Measurements from ENCODE around the gene PDE4D. TPM values are rescaled to one million over a fixed set of nuclear protein-coding genes. Genes with fewer than 3 reads are reported as not detected.
"Not testable (repeated sequence)": the region's sequence is repeated elsewhere in the genome, so short reads cannot be mapped to it uniquely, and the experiment has no call there.

PDE4D gene
- total RNA-seq, 1 donor from 2014 or later: 2.3 TPM

GRCh38 chr5:59577485-59577884 is 316.0 kb downstream of the PDE4D start:
- no peak for DNase-seq (ENCODE audit: low spot score)
- no peak for TF ChIP-seq EZH2 (IDR thresholded peaks at IDR 0.05)
- no peak for TF ChIP-seq CTCF (IDR thresholded peaks at IDR 0.05)
- no peak for TF ChIP-seq EZH2phosphoT487 (IDR thresholded peaks at IDR 0.05)

DNA sequence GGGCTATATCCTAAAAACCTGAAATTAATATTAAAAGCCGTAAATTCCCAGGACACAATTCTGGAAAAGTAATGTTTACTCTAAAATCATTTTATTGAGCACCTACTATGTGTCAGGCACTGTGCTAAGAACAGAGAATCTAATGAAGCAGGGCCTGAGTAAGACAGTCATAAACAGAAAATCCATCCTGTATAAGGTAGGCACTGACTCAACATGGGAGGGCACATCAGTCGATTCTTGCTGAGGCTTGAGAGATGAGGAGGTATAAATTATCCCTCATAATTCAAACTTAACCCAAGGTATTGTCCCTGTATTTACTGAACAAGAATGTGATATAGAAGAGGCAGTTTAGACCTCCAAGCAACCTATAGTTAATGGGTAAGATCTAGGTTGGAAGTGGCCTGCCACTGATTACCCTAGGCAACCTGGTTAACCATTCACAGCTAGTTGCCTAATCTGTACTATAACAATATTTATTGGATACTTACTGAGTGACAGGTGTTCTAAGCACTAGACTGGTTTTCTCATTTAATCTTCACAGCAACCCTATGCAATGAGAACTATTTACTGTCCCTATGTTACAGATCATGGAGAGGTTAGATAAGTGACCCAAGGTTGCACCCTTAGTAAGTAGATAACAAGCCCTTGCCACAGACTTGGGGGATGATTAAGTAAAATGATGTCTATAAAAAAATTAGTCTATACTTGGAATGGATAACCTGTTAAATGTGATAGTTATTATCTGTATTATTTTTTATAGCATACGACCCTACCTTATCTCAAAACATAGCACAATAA is 317.7 kb downstream of the PDE4D start:
- Histone ChIP-seq H3K9me3 (ENCODE audit: low read depth) (no peaks in the 10 kb centered on the region), H3K36me3 (no peaks in the 10 kb centered on the region), H3K9ac (no peak overlapping the region), H2AFZ (replicated peaks) (no peak overlapping the region), H3K27ac (no peak overlapping the region), H3K79me2 (ENCODE audit: low read depth) (no peaks in the 10 kb centered on the region), H3K4me3 (no peak overlapping the region), H4K20me1 (ENCODE audit: low read depth) (no peaks in the 10 kb centered on the region), H3K4me2 (no peak overlapping the region), H3F3A (ENCODE audit: low read depth) (no peaks in the 10 kb centered on the region), H3K27me3 (no peaks in the 10 kb centered on the region), H3K4me1 (peaks cover 20% of the 10 kb centered on the region)
- Mint-ChIP-seq H3K9me3 (peaks cover 6% of the 10 kb centered on the region), H3K27ac (no peak overlapping the region), H3K4me1 (peaks cover 41% of the 10 kb centered on the region), H3K36me3 (peaks cover 5% of the 10 kb centered on the region), H3K27me3 (ENCODE audit: insufficient read depth, low read depth) (peaks cover 2% of the 10 kb centered on the region), H3K4me3 (no peak overlapping the region)
- DNase-seq (ENCODE audit: low spot score): no peak
- TF ChIP-seq EZH2phosphoT487 (IDR thresholded peaks at IDR 0.05): no peak
- TF ChIP-seq EZH2 (IDR thresholded peaks at IDR 0.05): no peak
- TF ChIP-seq CTCF (IDR thresholded peaks at IDR 0.05): no peak

More at GRCh38 chr5:59577485-59577884, 316.0 kb downstream of the PDE4D start:
- H3K4me1 ChIP-seq: peaks cover 20% of the 10 kb centered on the region
- Mint-ChIP-seq H3K9me3 (peaks cover 6% of the 10 kb centered on the region), H3K27ac (peak overlapping the region; percentile 18), H3K27me3 (ENCODE audit: insufficient read depth, low read depth) (peaks cover 2% of the 10 kb centered on the region), H3K4me1 (peaks cover 45% of the 10 kb centered on the region), H3K36me3 (peaks cover 5% of the 10 kb centered on the region), H3K4me3 (no peak overlapping the region)
- no peak overlapping the region for H3K9ac ChIP-seq
- H4K20me1 ChIP-seq (ENCODE audit: low read depth): no peaks in the 10 kb centered on the region
- no peaks in the 10 kb centered on the region for H3F3A ChIP-seq (ENCODE audit: low read depth)
- H3K36me3 ChIP-seq: no peaks in the 10 kb centered on the region
- H3K9me3 ChIP-seq (ENCODE audit: low read depth): no peaks in the 10 kb centered on the region
- H3K4me2 ChIP-seq: no peak overlapping the region
- H3K79me2 ChIP-seq (ENCODE audit: low read depth): no peaks in the 10 kb centered on the region
- no peak overlapping the region for H3K4me3 ChIP-seq
- H2AFZ ChIP-seq (replicated peaks): no peak overlapping the region
- no peak overlapping the region for H3K27ac ChIP-seq
- H3K27me3 ChIP-seq: no peaks in the 10 kb centered on the region

DNA sequence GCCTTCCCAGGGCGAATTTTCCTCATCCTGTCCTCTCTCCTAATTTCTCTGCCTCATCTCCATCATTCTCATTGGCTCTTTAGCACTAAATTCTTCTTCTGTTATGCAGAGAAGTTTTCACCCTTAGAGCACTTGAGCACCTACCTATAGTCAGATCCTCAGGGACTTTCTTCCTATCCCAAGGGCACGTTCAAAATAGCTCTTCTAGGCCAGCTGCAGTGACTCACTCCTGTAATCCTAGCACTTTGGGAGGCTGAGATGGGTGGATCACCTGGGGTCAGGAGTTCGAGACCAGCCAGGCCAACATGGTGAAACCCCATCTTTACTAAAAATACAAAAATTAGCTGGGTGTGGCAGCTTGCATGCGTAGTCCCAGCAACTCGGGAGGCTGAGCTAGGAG is 320.0 kb downstream of the PDE4D start:
- not testable (repeated sequence) for DNase-seq (ENCODE audit: low spot score); H3K4me3 Mint-ChIP-seq; H3K27ac Mint-ChIP-seq; H3K9me3 ChIP-seq (ENCODE audit: low read depth); H3K4me2 ChIP-seq; H3K9ac ChIP-seq; H3K4me3 ChIP-seq; H3F3A ChIP-seq (ENCODE audit: low read depth); H3K27me3 Mint-ChIP-seq (ENCODE audit: insufficient read depth, low read depth); H3K36me3 Mint-ChIP-seq; H3K79me2 ChIP-seq (ENCODE audit: low read depth); H3K27me3 ChIP-seq; H3K36me3 ChIP-seq; H3K9me3 Mint-ChIP-seq; H3K27ac ChIP-seq; H2AFZ ChIP-seq (replicated peaks); H4K20me1 ChIP-seq (ENCODE audit: low read depth)
- H3K4me1 ChIP-seq: peaks cover 27% of the 10 kb centered on the region
- H3K4me1 Mint-ChIP-seq: peaks cover 37% of the 10 kb centered on the region

- H3K4me1 ChIP-seq: peaks cover 22% of the 10 kb centered on the region
- no peak overlapping the region for H3K4me3 ChIP-seq
- peaks cover 2% of the 10 kb centered on the region for H3K27me3 Mint-ChIP-seq (ENCODE audit: insufficient read depth, low read depth)
- H3K4me2 ChIP-seq: no peak overlapping the region
- H3K9me3 ChIP-seq (ENCODE audit: low read depth): no peaks in the 10 kb centered on the region
- no peak overlapping the region for H3K27ac Mint-ChIP-seq
- H3K4me3 Mint-ChIP-seq: no peak overlapping the region
- H3K4me1 Mint-ChIP-seq: peaks cover 25% of the 10 kb centered on the region
- no peak overlapping the region for H3K27ac ChIP-seq
- no peak overlapping the region for H3K9ac ChIP-seq
- H4K20me1 ChIP-seq (ENCODE audit: low read depth): no peaks in the 10 kb centered on the region
- no peaks in the 10 kb centered on the region for H3K79me2 ChIP-seq (ENCODE audit: low read depth)
- H3F3A ChIP-seq (ENCODE audit: low read depth): peaks cover 7% of the 10 kb centered on the region
- H3K27me3 ChIP-seq: no peaks in the 10 kb centered on the region
- no peaks in the 10 kb centered on the region for H3K36me3 ChIP-seq
- peaks cover 8% of the 10 kb centered on the region for H3K36me3 Mint-ChIP-seq
- TF ChIP-seq EZH2 (IDR thresholded peaks at IDR 0.05) (no peak), EZH2phosphoT487 (IDR thresholded peaks at IDR 0.05) (no peak), CTCF (IDR thresholded peaks at IDR 0.05) (no peak)
- peaks cover 16% of the 10 kb centered on the region for H3K9me3 Mint-ChIP-seq
- DNase-seq (ENCODE audit: low spot score): no peak
- no peak overlapping the region for H2AFZ ChIP-seq (replicated peaks)
These were observed 322.5 kb downstream of the PDE4D start for GRCh38 chr5:59571067-59571466.

Measured in neural progenitor cell (in vitro differentiated cells).